ENCODE measurements around the gene DLL3. TPM values are rescaled to one million over a fixed set of nuclear protein-coding genes. Genes with fewer than 3 reads are reported as not detected.
A peak's percentile ranks its signal among the peaks of the same experiment; 100 is the strongest.

The DLL3 gene
- total RNA-seq, 4 donors from 2014 or later, result not detected

- H3K4me1 ChIP-seq, result peaks cover 0 to 27% (median 5%) of the 10 kb centered on the region in 4 donors
- H3K27ac ChIP-seq, result peak overlapping the region in 1 of 4 donors; percentile 91
- intact Hi-C loops (cut with DNase I; ENCODE audit: low total_unique reads), result loop anchor here (10.0 kb wide), 2 partner anchors 58 to 188 kb away; partner anchors contain the start of gene SAMD4B
- 0 to 18% methylated on average over 5 to 12 of the region's 12 CpGs for WGBS, 2 donors (ENCODE audit: low coverage in 1 of 2)
- H3K27me3 ChIP-seq, result no peaks in the 10 kb centered on the region
- TF ChIP-seq POLR2A (IDR thresholded peaks at IDR 0.05) (no peak), CTCF (IDR thresholded peaks at IDR 0.05) (no peak), POLR2AphosphoS5 (IDR thresholded peaks at IDR 0.05) (no peak), EP300 (IDR thresholded peaks at IDR 0.05; ENCODE audit: low read depth) (no peak)
- H3K36me3 ChIP-seq, result no peaks in the 10 kb centered on the region
- no peak overlapping the region for H3K4me3 ChIP-seq
- DNase-seq, result no peak
- no peaks in the 10 kb centered on the region for H3K9me3 ChIP-seq
- in situ Hi-C loops (cut with MboI; ENCODE audit: low pct_ligation_motif_present in 1 of 4, low pct_unique_long_range_greater_than_20kb in 1 of 4, low sequenced_read_pairs in 3 of 4), result loop anchor here (5.0 to 25.0 kb wide), 5 partner anchors 88 to 421 kb away; partner anchors contain the start of genes GMFG (in 2 of the 4), SAMD4B (in 2 of the 4), SUPT5H (in 2 of the 4) and RPS16 (in 1 of the 4)
These were observed 34.3 kb downstream of the DLL3 start for GRCh38 chr19:39533003-39533512.

GRCh38 chr19:39533791-39534190 lies 35.0 kb downstream of the DLL3 start:
- Histone ChIP-seq H3K4me1 (peaks cover 4 to 34% (median 10%) of the 10 kb centered on the region in 4 donors), H3K4me3 (no peak overlapping the region), H3K27me3 (no peaks in the 10 kb centered on the region), H3K27ac (no peak overlapping the region), H3K36me3 (no peaks in the 10 kb centered on the region), H3K9me3 (no peaks in the 10 kb centered on the region)
- intact Hi-C loops (cut with DNase I; ENCODE audit: low total_unique reads), result loop anchor here (10.0 kb wide), 2 partner anchors 59 to 189 kb away; partner anchors contain the start of gene SAMD4B
- DNase-seq, result no peak
- in situ Hi-C loops (cut with MboI; ENCODE audit: low pct_ligation_motif_present in 1 of 4, low pct_unique_long_range_greater_than_20kb in 1 of 4, low sequenced_read_pairs in 3 of 4), result loop anchor here (5.0 to 25.0 kb wide), 5 partner anchors 89 to 421 kb away; partner anchors contain the start of genes GMFG (in 2 of the 4), SAMD4B (in 2 of the 4), SUPT5H (in 2 of the 4) and RPS16 (in 1 of the 4)
- no peak for TF ChIP-seq EP300 (IDR thresholded peaks at IDR 0.05; ENCODE audit: low read depth)
- no peak for TF ChIP-seq POLR2AphosphoS5 (IDR thresholded peaks at IDR 0.05)
- no peak for TF ChIP-seq POLR2A (IDR thresholded peaks at IDR 0.05)
- no peak for TF ChIP-seq CTCF (IDR thresholded peaks at IDR 0.05)
- WGBS, 2 donors (ENCODE audit: low coverage in 1 of 2), result 65 to 71% methylated on average over 1 to 3 of the region's 3 CpGs

- in situ Hi-C loops (cut with MboI; ENCODE audit: low pct_ligation_motif_present in 1 of 4, low pct_unique_long_range_greater_than_20kb in 1 of 4, low sequenced_read_pairs in 3 of 4), result loop anchor here (10.0 to 25.0 kb wide), 4 partner anchors 94 to 427 kb away; partner anchors contain the start of genes GMFG (in 2 of the 4), SAMD4B (in 2 of the 4), SUPT5H (in 2 of the 4) and RPS16 (in 1 of the 4)
These were observed 40.4 kb downstream of the DLL3 start for GRCh38 chr19:39539165-39539517.

More at GRCh38 chr19:39539165-39539517, 40.4 kb downstream of the DLL3 start:
- DNase-seq, result no peak
- Histone ChIP-seq H3K9me3 (no peaks in the 10 kb centered on the region), H3K36me3 (no peaks in the 10 kb centered on the region), H3K4me1 (peaks cover 11 to 20% (median 13%) of the 10 kb centered on the region in 4 donors), H3K27me3 (no peaks in the 10 kb centered on the region), H3K4me3 (peak overlapping the region; percentile 71 to 95 (median 84)), H3K27ac (peak overlapping the region; percentile 95 to 98 (median 96))
- 2 to 3% methylated on average over 4 to 10 of the region's 10 CpGs for WGBS, 2 donors (ENCODE audit: low coverage in 1 of 2)
- intact Hi-C loops (cut with DNase I; ENCODE audit: low total_unique reads), result loop anchor here (10.0 kb wide), 2 partner anchors 64 to 194 kb away; partner anchors contain the start of gene SAMD4B
- TF ChIP-seq POLR2AphosphoS5 (IDR thresholded peaks at IDR 0.05), result no peak
- TF ChIP-seq CTCF (IDR thresholded peaks at IDR 0.05), result no peak
- TF ChIP-seq POLR2A (IDR thresholded peaks at IDR 0.05), result no peak
- TF ChIP-seq EP300 (IDR thresholded peaks at IDR 0.05; ENCODE audit: low read depth), result no peak
